GM23338 (cell line): Measurements from ENCODE around the gene SLC6A11. TPM values are rescaled to one million over a fixed set of nuclear protein-coding genes. Genes with fewer than 3 reads are reported as not detected.

Source experiments
- ATAC-seq: fragments of 200-7000 bp; cut with Tn5 transposase; 3 replicates; pipeline ENCODE4 v1.9.1; 2020
- DNase-seq: peaks from one replicate; pipeline ENCODE4 v3.0.0-alpha.2; 2015; ENCODE audit warnings: low spot score
- H2AFZ ChIP-seq: fragments of 200-600 bp; sonication (generic); 2 replicates; pipeline ENCODE4 v1.8.0; 2016; ENCODE audit warnings: antibody characterized with exemption, mild to moderate bottlenecking, moderate library complexity
- H3F3A ChIP-seq: fragments of 200-600 bp; sonication (generic); replicated peaks from 2 replicates; pipeline ENCODE4 v1.8.0; 2017; ENCODE audit warnings: antibody characterized with exemption, mixed run types, low read depth
- H3K27ac ChIP-seq: fragments of 200-600 bp; sonication (generic); 2 replicates; pipeline ENCODE4 v1.6.1; 2016; ENCODE audit warnings: low read depth
- H3K27me3 ChIP-seq: fragments of 200-600 bp; sonication (generic); 2 replicates; pipeline ENCODE4 v1.8.0; 2016; ENCODE audit warnings: mild to moderate bottlenecking, mixed run types, moderate library complexity; ENCODE audit not compliant: insufficient read depth
- H3K36me3 ChIP-seq: fragments of 200-600 bp; sonication (generic); 2 replicates; pipeline ENCODE4 v1.8.0; 2016; ENCODE audit warnings: mild to moderate bottlenecking; ENCODE audit not compliant: insufficient read depth
- H3K4me1 ChIP-seq: fragments of 200-600 bp; sonication (generic); 2 replicates; pipeline ENCODE4 v1.8.0; 2016; ENCODE audit warnings: mild to moderate bottlenecking, moderate library complexity; ENCODE audit not compliant: insufficient read depth
- H3K4me2 ChIP-seq: fragments of 200-600 bp; sonication (generic); 2 replicates; pipeline ENCODE4 v1.7.1; 2017; ENCODE audit warnings: mixed run types
- H3K4me3 ChIP-seq: fragments of 200-600 bp; sonication (generic); 2 replicates; pipeline ENCODE4 v1.6.1; 2016; ENCODE audit warnings: mixed run types
- H3K79me2 ChIP-seq: fragments of 200-600 bp; sonication (generic); replicated peaks from 2 replicates; pipeline ENCODE4 v1.8.0; 2017; ENCODE audit warnings: mild to moderate bottlenecking; ENCODE audit not compliant: insufficient read depth
- H3K9me2 ChIP-seq: fragments of 200-600 bp; sonication (generic); 2 replicates; pipeline ENCODE4 v1.8.0; 2017; ENCODE audit not compliant: insufficient read depth
- H4K20me1 ChIP-seq: fragments of 200-600 bp; sonication (generic); replicated peaks from 2 replicates; pipeline ENCODE4 v1.8.0; 2017; ENCODE audit warnings: mild to moderate bottlenecking; ENCODE audit not compliant: insufficient read depth
- H3K27ac Mint-ChIP-seq: 2 replicates; pipeline ENCODE4 v1.8.0; 2020; ENCODE audit warnings: inconsistent platforms, mild to moderate bottlenecking, moderate library complexity, mixed read lengths
- H3K27me3 Mint-ChIP-seq: 3 replicates; pipeline ENCODE4 v1.8.0; 2022; ENCODE audit warnings: low read depth, mild to moderate bottlenecking, moderate library complexity, mixed read lengths, inconsistent platforms; ENCODE audit not compliant: insufficient read depth, poor library complexity
- H3K36me3 Mint-ChIP-seq: 3 replicates; pipeline ENCODE4 v1.8.0; 2021; ENCODE audit warnings: low read depth, mild to moderate bottlenecking, inconsistent platforms, moderate library complexity, mixed read lengths
- H3K4me1 Mint-ChIP-seq: 3 replicates; pipeline ENCODE4 v1.8.0; 2020; ENCODE audit warnings: mild to moderate bottlenecking, inconsistent platforms, mixed read lengths
- H3K4me3 Mint-ChIP-seq: 3 replicates; pipeline ENCODE4 v1.8.0; 2021; ENCODE audit warnings: moderate library complexity, mild to moderate bottlenecking, inconsistent platforms, mixed read lengths
- H3K9me3 Mint-ChIP-seq: 3 replicates; pipeline ENCODE4 v1.8.0; 2020; ENCODE audit warnings: moderate library complexity, mild to moderate bottlenecking, inconsistent platforms, mixed read lengths
- CREB1 ChIP-seq: fragments of 250-450 bp; sonication (Bioruptor Pico); IDR thresholded peaks from 2 replicates; pipeline ENCODE4 v1.5.0; 2020; ENCODE audit warnings: low read depth, mild to moderate bottlenecking, moderate library complexity
- CTCF ChIP-seq, 2 experiments: fragments of 200-600 bp in 1 of 2; sonication (generic) in 1 of 2; conservative IDR thresholded peaks; 2 replicates each; pipeline versions ENCODE4 v1.5.1 to v1.6.1; 2016 to 2017; ENCODE audit warnings: antibody characterized with exemption in 2 of 2, low read depth in 2 of 2, mild to moderate bottlenecking in 2 of 2, moderate library complexity in 1 of 2
- EZH2 ChIP-seq: fragments of 200-600 bp; sonication (generic); IDR thresholded peaks from one replicate; pipeline ENCODE4 v1.8.0; 2017; ENCODE audit warnings: antibody characterized with exemption, mild to moderate bottlenecking, low read depth; ENCODE audit not compliant: unreplicated experiment
- EZH2phosphoT487 ChIP-seq: fragments of 200-600 bp; sonication (generic); IDR thresholded peaks from one replicate; pipeline ENCODE4 v1.8.1; 2018; ENCODE audit warnings: antibody characterized with exemption; ENCODE audit not compliant: unreplicated experiment
- JUNB ChIP-seq: IDR thresholded peaks from one replicate; pipeline ENCODE4 v1.6.1; 2016; ENCODE audit warnings: antibody characterized with exemption; ENCODE audit not compliant: unreplicated experiment
- NANOG ChIP-seq: IDR thresholded peaks from 2 replicates; pipeline ENCODE4 v1.6.1; 2016; ENCODE audit warnings: antibody characterized with exemption, borderline replicate concordance
- POLR2AphosphoS5 ChIP-seq: IDR thresholded peaks from 2 replicates; pipeline ENCODE4 v1.6.1; 2016; ENCODE audit warnings: antibody characterized with exemption, low read depth
- STAT1 ChIP-seq: IDR thresholded peaks from one replicate; pipeline ENCODE4 v1.6.1; 2016; ENCODE audit warnings: antibody characterized with exemption; ENCODE audit not compliant: unreplicated experiment
- ZNF114 ChIP-seq: fragments of 250-450 bp; sonication (Bioruptor Pico); IDR thresholded peaks from 2 replicates; pipeline ENCODE4 v1.5.0; 2020; ENCODE audit warnings: mild to moderate bottlenecking, moderate library complexity
- ZNF331 ChIP-seq: fragments of 250-450 bp; sonication (Bioruptor Pico); IDR thresholded peaks from 2 replicates; pipeline ENCODE4 v1.5.0; 2020; ENCODE audit warnings: low read depth, mild to moderate bottlenecking, moderate library complexity
- ZNF462 ChIP-seq: fragments of 250-450 bp; sonication (Bioruptor Pico); IDR thresholded peaks from 2 replicates; pipeline ENCODE4 v1.5.0; 2020; ENCODE audit warnings: mild to moderate bottlenecking, moderate library complexity
- polyA plus RNA-seq: library from polyadenylated mRNA; unstranded; fragments of >200 nt; fragmentation: Nextera tagmentation; extraction: Ambion mirVana; gene quantifications from 2 replicates; pipeline ENCODE4 v1.2.1, GENCODE V29; 2016
- total RNA-seq: library from RNA; depleted of rRNA; stranded (reverse); fragments of >200 nt; shearing (Covaris generic); gene quantifications from 2 replicates; pipeline ENCODE4 v1.2.3, GENCODE V29; 2014
- TF ChIP-seq, protein P1 (sequence below): IDR thresholded peaks from 2 replicates; pipeline ENCODE4 v1.6.1; 2016; ENCODE audit warnings: antibody characterized with exemption
- TF ChIP-seq, protein P2 (sequence below): IDR thresholded peaks from one replicate; pipeline ENCODE4 v1.6.1; 2018; ENCODE audit warnings: antibody characterized with exemption; ENCODE audit not compliant: unreplicated experiment

SLC6A11 gene
- total and polyA plus RNA-seq, 2 experiments from 2014 or later, result 0.47 to 1.1 TPM

DNA sequence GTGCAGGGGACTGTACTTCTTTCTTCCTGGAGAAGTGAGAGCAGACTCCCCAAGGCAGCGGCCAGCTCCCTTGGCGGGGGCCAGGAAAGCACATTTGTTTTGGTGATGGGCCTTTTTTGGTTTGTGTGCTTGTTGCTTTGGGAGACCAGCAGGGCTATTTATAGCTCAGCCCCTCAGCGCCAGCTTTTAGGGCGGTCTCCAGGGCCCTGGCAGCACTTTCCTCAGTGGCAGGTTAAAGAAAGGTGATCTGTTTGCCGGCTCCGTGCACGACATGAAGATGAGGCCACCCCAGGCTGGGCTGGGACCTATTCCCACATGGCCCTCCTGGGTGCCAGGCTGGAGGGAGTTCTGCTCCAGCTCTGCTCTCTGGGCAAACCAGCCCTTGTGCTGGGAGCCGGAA is 21.8 kb downstream of the SLC6A11 start:
- no peak for ATAC-seq
- Histone ChIP-seq H3K36me3 (no peaks in the 10 kb centered on the region), H3K4me2 (no peak overlapping the region), H3F3A (no peaks in the 10 kb centered on the region), H3K27me3 (no peaks in the 10 kb centered on the region), H2AFZ (no peak overlapping the region), H3K27ac (no peak overlapping the region), H4K20me1 (no peaks in the 10 kb centered on the region), H3K4me1 (no peaks in the 10 kb centered on the region; the same call in 1 of the 2 replicates), H3K9me2 (no peaks in the 10 kb centered on the region), H3K79me2 (no peaks in the 10 kb centered on the region), H3K4me3 (no peak overlapping the region)
- no peaks in the 10 kb centered on the region for H3K36me3 Mint-ChIP-seq
- no peak overlapping the region for H3K27ac Mint-ChIP-seq
- peaks cover 3% of the 10 kb centered on the region for H3K4me1 Mint-ChIP-seq
- DNase-seq, result no peak
- TF ChIP-seq JUNB (no peak), CREB1 (CRISPR knock-in tag) (no peak), EZH2phosphoT487 (no peak), ZNF331 (CRISPR knock-in tag) (no peak), NANOG (no peak), ZNF114 (CRISPR knock-in tag) (no peak), ZNF462 (CRISPR knock-in tag) (no peak), POLR2AphosphoS5 (no peak), CTCF (conservative IDR thresholded peaks at IDR 0.05; ENCODE audit: low read depth in 2 of 2) (no peak), STAT1 (no peak), EZH2 (no peak)
- TF ChIP-seq, protein P1, sequence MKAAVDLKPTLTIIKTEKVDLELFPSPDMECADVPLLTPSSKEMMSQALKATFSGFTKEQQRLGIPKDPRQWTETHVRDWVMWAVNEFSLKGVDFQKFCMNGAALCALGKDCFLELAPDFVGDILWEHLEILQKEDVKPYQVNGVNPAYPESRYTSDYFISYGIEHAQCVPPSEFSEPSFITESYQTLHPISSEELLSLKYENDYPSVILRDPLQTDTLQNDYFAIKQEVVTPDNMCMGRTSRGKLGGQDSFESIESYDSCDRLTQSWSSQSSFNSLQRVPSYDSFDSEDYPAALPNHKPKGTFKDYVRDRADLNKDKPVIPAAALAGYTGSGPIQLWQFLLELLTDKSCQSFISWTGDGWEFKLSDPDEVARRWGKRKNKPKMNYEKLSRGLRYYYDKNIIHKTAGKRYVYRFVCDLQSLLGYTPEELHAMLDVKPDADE, result no peak
- TF ChIP-seq, protein P2, sequence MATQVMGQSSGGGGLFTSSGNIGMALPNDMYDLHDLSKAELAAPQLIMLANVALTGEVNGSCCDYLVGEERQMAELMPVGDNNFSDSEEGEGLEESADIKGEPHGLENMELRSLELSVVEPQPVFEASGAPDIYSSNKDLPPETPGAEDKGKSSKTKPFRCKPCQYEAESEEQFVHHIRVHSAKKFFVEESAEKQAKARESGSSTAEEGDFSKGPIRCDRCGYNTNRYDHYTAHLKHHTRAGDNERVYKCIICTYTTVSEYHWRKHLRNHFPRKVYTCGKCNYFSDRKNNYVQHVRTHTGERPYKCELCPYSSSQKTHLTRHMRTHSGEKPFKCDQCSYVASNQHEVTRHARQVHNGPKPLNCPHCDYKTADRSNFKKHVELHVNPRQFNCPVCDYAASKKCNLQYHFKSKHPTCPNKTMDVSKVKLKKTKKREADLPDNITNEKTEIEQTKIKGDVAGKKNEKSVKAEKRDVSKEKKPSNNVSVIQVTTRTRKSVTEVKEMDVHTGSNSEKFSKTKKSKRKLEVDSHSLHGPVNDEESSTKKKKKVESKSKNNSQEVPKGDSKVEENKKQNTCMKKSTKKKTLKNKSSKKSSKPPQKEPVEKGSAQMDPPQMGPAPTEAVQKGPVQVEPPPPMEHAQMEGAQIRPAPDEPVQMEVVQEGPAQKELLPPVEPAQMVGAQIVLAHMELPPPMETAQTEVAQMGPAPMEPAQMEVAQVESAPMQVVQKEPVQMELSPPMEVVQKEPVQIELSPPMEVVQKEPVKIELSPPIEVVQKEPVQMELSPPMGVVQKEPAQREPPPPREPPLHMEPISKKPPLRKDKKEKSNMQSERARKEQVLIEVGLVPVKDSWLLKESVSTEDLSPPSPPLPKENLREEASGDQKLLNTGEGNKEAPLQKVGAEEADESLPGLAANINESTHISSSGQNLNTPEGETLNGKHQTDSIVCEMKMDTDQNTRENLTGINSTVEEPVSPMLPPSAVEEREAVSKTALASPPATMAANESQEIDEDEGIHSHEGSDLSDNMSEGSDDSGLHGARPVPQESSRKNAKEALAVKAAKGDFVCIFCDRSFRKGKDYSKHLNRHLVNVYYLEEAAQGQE, result no peak
- H3K9me3 Mint-ChIP-seq, result no peaks in the 10 kb centered on the region
- no peak overlapping the region for H3K4me3 Mint-ChIP-seq
- peaks cover 9% of the 10 kb centered on the region for H3K27me3 Mint-ChIP-seq
